NCI-H1092 (cell line): ENCODE data around the gene MAP3K7.

Source experiments
- DNase-seq: peaks from one replicate; lab custom pipeline; 2025; lab: John Stamatoyannopoulos, UW

Gene MAP3K7

GRCh38 chr6:90484385-90484784 lies 102.5 kb downstream of the MAP3K7 start:
- DNase-seq, result no peak

GRCh38 chr6:90483956-90484355 lies 102.9 kb downstream of the MAP3K7 start:
- DNase-seq, result no peak

- no peak for DNase-seq
These were observed 103.6 kb downstream of the MAP3K7 start for GRCh38 chr6:90483116-90483839.

GRCh38 chr6:90480666-90481065 lies 106.2 kb downstream of the MAP3K7 start:
- DNase-seq, result no peak

- DNase-seq, result no peak
These were observed 107.3 kb downstream of the MAP3K7 start for GRCh38 chr6:90479603-90479926.

GRCh38 chr6:90478789-90479602 lies 107.9 kb downstream of the MAP3K7 start:
- DNase-seq, result peak; percentile 71

- no peak for DNase-seq
These were observed 108.6 kb downstream of the MAP3K7 start for GRCh38 chr6:90478278-90478677.

- no peak for DNase-seq
These were observed 109.5 kb downstream of the MAP3K7 start for GRCh38 chr6:90477366-90477765.

- no peak for DNase-seq
These were observed 114.2 kb downstream of the MAP3K7 start for GRCh38 chr6:90472716-90473115.

GRCh38 chr6:90471263-90471662 lies 115.6 kb downstream of the MAP3K7 start:
- no peak for DNase-seq

GRCh38 chr6:90469906-90470305 lies 117.0 kb downstream of the MAP3K7 start:
- no peak for DNase-seq

- DNase-seq, result no peak
These were observed 118.0 kb downstream of the MAP3K7 start for GRCh38 chr6:90468859-90469258.

GRCh38 chr6:90468080-90468479 lies 118.8 kb downstream of the MAP3K7 start:
- no peak for DNase-seq

- no peak for DNase-seq
These were observed 119.3 kb downstream of the MAP3K7 start for GRCh38 chr6:90467546-90467945.

GRCh38 chr6:90466154-90466940 lies 120.5 kb downstream of the MAP3K7 start:
- DNase-seq, result no peak

GRCh38 chr6:90465686-90466085 lies 121.2 kb downstream of the MAP3K7 start:
- DNase-seq, result no peak

- DNase-seq, result no peak
These were observed 122.4 kb downstream of the MAP3K7 start for GRCh38 chr6:90464507-90464906.

- DNase-seq, result no peak
These were observed 123.0 kb downstream of the MAP3K7 start for GRCh38 chr6:90463874-90464273.
